MM.1S (cell line): ENCODE results near the gene VWA7.

Source experiments
- CTCF ChIP-seq: fragments of 300-600 bp; sonication (generic); IDR thresholded peaks from 2 replicates; pipeline ENCODE4 v1.5.1; 2016; ENCODE audit warnings: antibody characterized with exemption, low read length, mixed read lengths
- EZH2 ChIP-seq: fragments of 300-600 bp; sonication (generic); optimal IDR thresholded peaks from 2 replicates; pipeline ENCODE3; 2017; ENCODE audit warnings: low read depth, mild to moderate bottlenecking, antibody characterized with exemption, low read length, mixed read lengths
- EZH2phosphoT487 ChIP-seq: fragments of 300-600 bp; sonication (generic); IDR thresholded peaks from 2 replicates; pipeline ENCODE4 v1.6.1; 2018; ENCODE audit warnings: antibody characterized with exemption, low read length

GRCh38 chr6:31749301-31750036 is 27.7 kb downstream of the VWA7 start:
- no peak for TF ChIP-seq CTCF
- TF ChIP-seq EZH2: no peak
- TF ChIP-seq EZH2phosphoT487: no peak
